HG03097 (cell line): ENCODE measurements around the gene FBXO47.

ENCODE experiments used
- ATAC-seq: cut with Tn5 transposase; IDR thresholded peaks from one replicate; pipeline ENCODE4 v1.9.1; 2021; ENCODE audit not compliant: unreplicated experiment, low FRiP score

Gene FBXO47

GRCh38 chr17:38907930-38908675 lies 59.1 kb downstream of the FBXO47 start:
- ATAC-seq: no peak

DNA sequence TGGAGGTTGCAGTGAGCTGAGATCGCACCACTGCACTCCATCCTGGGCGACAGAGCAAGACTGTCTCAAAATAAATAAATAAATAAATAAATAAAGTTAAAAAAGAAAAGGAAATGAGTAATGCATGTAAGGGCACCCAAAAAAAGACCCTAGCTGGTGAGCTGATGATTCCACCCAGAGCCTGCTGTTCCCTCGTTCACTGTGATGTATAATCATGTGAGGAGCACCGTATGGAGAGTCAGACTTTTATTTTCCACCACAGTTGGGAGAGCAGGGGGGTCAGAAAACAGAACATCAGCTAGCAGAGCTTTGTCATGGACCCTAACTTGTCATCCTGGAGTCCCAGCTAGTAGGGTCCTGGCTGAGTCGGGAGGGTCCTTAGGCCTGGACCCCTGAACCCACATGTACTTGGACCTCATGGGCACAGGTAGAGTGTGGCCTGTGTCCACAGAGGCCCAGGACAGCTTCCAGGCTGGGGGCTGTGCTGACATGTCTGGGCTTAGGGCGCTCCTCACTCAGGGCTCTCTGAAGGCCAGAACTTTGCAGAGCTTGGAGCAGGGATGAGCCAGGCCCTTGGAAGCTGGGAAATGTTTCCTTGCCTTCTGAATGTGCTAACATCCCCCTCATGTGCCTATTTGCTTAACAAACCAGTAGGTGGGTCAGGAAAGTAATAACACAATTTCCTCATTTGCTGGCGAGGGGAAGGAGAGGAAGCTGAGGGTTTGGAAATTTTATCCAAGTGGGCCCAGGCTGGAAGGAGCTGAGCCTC lies 60.6 kb downstream of the FBXO47 start:
- no peak for ATAC-seq

- ATAC-seq: no peak
Measured at GRCh38 chr17:38905375-38905774, 61.8 kb downstream of the FBXO47 start.

DNA sequence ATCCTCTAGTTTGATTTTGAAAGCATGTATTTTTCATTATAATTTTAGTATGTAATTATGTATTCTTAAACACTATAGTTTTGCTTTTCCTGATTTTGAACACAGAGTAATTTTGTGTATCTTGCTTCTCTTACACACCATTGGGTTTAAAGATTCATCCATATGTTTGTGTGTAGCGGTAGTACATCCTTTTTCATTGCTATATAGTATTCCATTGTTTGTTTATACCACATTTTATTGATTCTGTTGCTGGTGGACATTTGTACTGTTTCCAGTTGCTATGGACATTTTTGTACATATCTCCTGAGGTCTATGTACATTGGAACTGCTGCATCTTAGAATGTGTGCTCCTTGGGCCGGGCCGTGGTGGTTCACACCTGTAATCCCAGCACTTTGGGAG lies 62.3 kb downstream of the FBXO47 start:
- ATAC-seq: no peak

DNA sequence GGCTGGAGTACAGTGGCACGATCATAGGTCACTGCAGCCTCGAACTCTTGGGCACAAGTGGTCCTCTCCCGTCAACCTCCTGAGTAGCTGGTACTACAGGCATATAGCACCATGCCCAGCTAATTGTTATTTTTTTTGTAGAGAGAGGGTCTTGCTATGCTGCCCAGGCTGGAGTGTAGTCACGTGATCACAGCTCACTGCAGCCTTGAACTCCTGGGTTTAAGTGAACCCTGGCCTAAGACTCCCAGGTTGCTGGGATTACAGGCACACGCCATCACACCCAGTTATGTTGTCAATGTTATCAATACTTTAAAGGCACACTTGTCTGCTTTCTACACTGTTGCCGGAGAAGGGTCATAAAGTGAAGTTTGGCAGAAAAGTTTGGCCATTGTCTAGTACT lies 63.8 kb downstream of the FBXO47 start:
- no peak for ATAC-seq

- ATAC-seq: no peak
Measured at GRCh38 chr17:38900978-38901656, 66.1 kb downstream of the FBXO47 start.

GRCh38 chr17:38899421-38899820 lies 67.8 kb downstream of the FBXO47 start:
- peak; percentile 5 for ATAC-seq

DNA sequence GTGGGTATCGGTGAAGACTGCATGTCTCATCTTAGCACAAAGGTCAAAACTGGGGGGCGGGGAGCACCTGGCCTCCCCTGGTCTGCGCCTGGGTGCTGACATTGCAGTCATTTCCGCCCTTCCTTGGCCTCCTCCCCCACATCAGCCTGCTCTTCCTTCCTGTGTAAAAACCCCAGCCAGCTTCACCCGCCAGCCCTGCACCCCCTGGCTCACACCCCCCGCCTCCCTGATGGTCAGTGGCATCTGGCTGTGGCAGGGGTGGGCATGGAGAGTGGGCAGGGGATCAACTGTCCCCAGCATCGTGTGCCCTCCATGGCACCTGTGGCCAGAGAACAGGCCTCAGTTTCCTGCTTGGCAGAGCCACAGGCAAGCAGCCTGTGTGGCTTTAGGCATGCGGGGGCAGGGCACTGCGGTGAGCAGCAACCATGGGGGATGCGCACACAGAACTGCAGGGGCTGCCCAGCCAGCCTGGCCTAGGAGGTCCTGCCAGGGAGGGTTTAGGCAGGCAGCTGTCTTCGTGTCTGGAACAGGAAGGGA lies 68.3 kb downstream of the FBXO47 start:
- ATAC-seq: peak; percentile 66

DNA sequence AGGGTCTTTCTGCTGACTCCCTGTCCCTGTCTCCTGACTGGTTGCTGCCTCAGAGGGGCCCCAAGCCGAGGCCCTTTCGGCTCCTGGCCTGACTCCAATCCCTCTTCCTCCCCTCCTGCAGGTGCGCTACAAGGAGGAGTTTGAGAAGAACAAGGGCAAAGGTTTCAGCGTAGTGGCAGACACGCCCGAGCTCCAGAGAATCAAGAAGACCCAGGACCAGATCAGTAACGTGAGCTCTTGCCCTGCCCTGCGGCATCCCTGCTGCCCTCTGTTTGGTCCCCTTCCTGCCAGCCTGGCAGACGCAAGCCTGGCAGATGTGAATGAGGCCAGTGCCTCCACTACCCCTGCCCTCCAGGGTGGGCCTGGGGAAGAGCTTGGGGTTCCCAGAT lies 68.9 kb downstream of the FBXO47 start:
- peak; percentile 34 for ATAC-seq

DNA sequence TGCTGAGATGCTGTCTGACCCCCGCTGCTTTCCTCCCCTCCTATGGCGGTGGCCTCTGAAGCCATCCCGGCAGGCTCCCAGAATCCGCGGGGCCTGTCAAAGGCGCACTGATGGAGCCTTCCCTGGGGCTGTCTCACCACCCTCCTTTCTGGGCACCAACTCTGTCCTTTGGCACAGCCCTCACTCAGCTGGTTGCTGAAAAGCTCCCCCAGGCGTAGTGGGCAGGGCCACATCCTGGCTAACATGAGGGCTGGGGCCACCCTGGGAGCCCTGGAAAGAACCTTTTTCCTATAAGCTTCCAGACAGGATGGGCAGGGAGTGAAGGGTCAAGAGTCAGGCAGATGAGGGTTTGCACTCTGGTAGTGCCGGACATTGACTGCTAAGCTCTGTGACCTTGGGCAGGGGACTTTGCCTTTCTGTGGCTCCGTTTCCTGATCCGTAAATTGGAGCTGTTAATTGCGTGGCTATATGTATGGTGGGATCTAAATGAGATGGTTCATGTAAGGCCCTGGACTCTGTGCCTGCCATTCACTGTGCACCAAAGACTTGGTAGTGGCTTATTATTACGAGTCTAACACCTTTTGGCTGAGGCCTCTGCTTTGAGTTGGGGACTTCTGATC lies 69.4 kb downstream of the FBXO47 start:
- no peak for ATAC-seq

- ATAC-seq: no peak
Measured at GRCh38 chr17:38897176-38897575, 70.0 kb downstream of the FBXO47 start.

DNA sequence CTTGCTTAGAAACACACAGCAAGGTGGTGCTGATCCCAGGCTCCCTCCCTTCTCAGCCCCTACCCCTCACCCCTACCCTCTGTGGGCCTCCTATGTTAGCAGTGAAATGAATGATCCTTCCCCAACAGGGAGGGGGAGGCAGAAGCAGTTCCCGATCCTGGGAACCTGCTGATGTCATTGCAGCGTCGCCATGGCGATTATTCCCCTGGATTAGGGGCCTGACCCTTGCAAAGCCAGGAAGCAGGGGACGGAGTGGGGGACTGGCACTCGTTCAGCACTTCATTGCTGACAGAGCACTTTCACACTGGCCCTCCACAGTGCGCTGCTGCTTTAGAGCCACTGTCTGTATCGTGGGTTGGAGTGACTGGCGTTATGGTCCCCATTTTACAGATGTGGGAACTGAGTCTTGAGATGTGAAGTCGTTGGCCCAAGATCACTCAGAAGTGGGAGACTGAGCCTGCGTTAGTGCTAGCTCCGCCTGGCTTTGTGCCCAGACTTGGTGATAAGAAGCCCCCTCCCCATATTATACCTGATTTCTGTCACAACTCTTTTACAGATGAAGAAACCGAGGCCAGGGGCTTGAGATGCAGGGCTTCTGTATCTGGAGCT lies 70.8 kb downstream of the FBXO47 start:
- no peak for ATAC-seq

- no peak for ATAC-seq
Measured at GRCh38 chr17:38894276-38894675, 72.9 kb downstream of the FBXO47 start.

- no peak for ATAC-seq
Measured at GRCh38 chr17:38893607-38894006, 73.6 kb downstream of the FBXO47 start.

DNA sequence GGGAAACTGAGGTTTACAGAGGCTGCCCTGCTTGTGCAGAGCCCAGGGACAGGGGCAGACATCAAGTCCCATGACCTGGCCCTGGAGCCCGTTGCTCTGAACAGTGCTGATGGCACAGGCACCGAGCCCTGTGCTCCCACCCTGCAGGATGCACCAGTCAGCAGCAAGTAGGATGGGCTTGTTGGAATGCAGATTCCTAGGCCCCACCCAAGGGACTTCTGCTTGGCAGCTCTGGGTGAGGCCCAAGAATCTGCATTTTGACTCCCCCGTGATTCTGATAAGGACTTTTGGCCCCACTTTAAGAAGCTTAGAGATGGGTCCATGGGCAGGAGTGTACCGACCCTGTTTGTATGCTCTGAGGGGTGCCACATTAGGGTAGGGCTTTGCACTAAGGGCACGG lies 74.1 kb downstream of the FBXO47 start:
- ATAC-seq: no peak

- ATAC-seq: no peak
Measured at GRCh38 chr17:38892620-38893019, 74.6 kb downstream of the FBXO47 start.

DNA sequence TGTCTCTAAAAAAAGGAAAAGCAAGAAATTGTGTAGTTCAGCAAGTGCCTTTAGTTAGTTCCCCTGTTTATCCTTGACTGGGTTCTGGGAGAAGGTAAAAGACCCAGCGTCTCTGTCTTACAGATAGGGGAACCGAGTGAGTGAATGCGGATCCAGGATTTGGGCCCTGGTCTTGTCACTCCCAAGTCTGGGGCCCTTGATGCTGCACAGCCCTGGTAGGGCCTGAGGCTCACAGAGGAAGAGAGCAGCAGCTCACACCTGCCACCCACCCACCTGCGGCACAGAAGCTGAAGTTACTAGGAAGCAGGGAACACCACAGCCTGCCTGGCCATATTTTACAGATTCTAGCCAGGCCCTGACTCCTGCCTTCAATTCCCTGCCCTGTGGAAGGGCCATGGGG lies 75.1 kb downstream of the FBXO47 start:
- ATAC-seq: no peak

DNA sequence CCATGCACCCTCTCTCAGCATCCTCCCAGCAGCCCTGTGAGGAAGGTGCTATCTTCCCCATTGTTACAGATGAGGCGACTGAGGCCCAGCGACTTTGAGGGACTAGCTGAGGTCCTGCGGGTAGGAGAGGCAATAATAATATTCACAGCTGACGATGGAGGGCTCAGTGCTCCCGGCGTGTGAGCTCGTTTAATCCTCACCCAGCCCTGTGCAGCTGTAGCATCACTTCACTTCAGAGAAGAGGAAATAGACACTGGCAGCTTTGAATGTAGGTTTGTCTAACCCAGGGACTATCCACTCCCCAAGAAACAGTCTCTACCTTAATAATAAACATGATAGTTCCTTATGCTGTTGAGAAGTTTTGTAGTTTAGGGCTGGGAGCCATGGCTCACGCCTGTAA lies 75.8 kb downstream of the FBXO47 start:
- ATAC-seq: no peak

GRCh38 chr17:38890410-38890746 lies 76.8 kb downstream of the FBXO47 start:
- no peak for ATAC-seq

GRCh38 chr17:38889745-38890409 lies 77.3 kb downstream of the FBXO47 start:
- no peak for ATAC-seq
